Measurements from ENCODE around the gene TBC1D4.
"Not testable (repeated sequence)": the region's sequence is repeated elsewhere in the genome, so short reads cannot be mapped to it uniquely, and the experiment has no call there.

Gene TBC1D4

DNA sequence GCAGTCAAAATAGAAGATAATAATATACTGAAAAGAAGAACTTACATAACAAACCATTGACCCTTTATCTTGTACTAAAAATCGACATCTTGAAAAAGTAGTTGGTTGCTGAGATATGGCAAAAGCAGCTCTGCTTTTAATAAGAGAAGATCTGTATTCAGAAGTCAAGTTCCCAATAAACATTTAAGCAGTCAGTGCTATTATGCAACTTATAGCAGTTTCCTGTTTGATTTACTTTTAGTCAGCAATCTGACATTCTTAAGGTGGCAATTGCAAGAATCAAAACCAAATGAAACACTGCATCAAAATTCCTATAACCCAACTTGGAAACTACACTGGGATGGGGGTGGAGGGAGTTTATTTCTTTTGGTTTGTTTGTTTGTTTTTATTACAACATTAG is 165.5 kb downstream of the TBC1D4 start:
- H3K4me3 ChIP-seq (ENCODE audit: low read length) = no peak overlapping the region
- TF ChIP-seq, protein P1, sequence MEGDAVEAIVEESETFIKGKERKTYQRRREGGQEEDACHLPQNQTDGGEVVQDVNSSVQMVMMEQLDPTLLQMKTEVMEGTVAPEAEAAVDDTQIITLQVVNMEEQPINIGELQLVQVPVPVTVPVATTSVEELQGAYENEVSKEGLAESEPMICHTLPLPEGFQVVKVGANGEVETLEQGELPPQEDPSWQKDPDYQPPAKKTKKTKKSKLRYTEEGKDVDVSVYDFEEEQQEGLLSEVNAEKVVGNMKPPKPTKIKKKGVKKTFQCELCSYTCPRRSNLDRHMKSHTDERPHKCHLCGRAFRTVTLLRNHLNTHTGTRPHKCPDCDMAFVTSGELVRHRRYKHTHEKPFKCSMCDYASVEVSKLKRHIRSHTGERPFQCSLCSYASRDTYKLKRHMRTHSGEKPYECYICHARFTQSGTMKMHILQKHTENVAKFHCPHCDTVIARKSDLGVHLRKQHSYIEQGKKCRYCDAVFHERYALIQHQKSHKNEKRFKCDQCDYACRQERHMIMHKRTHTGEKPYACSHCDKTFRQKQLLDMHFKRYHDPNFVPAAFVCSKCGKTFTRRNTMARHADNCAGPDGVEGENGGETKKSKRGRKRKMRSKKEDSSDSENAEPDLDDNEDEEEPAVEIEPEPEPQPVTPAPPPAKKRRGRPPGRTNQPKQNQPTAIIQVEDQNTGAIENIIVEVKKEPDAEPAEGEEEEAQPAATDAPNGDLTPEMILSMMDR (IDR thresholded peaks at IDR 0.05; ENCODE audit: insufficient read depth, low read depth, low read length, missing control alignments) = no peak
- DNase-seq (ENCODE audit: low read depth) = peak; percentile 45

DNA sequence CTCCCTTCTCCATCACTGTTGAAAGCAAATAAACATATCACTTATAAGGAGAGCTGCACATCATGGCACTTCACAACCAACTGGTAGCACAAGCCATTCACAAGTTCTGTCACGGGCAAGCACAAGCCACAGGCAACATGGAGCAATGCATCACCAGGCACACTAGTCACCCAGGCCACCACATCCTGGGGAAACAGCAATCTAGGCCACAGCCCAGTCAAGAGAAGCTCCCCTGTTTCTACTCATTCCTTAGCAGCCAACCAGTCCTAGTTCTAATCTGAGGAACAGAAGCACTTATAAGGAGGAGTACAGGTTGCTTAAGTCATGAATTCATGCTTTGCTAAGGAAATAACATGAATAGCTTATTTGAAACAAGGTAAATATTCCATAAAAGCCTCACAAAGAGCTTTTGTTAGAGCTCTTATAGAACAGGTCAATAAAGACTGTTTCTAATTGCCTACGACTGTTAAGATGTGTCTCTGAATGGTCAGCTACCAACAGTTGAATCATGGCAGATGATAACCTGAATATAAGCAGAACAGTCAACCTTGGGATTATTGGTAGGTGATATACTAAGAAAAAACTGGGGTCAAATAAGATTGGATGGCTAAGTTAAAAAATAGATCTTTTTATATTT is 169.0 kb downstream of the TBC1D4 start:
- TF ChIP-seq, protein P1 (IDR thresholded peaks at IDR 0.05; ENCODE audit: insufficient read depth, low read depth, low read length, missing control alignments) = no peak
- H3K4me3 ChIP-seq (ENCODE audit: low read length) = no peak overlapping the region
- DNase-seq (ENCODE audit: low read depth) = no peak

DNA sequence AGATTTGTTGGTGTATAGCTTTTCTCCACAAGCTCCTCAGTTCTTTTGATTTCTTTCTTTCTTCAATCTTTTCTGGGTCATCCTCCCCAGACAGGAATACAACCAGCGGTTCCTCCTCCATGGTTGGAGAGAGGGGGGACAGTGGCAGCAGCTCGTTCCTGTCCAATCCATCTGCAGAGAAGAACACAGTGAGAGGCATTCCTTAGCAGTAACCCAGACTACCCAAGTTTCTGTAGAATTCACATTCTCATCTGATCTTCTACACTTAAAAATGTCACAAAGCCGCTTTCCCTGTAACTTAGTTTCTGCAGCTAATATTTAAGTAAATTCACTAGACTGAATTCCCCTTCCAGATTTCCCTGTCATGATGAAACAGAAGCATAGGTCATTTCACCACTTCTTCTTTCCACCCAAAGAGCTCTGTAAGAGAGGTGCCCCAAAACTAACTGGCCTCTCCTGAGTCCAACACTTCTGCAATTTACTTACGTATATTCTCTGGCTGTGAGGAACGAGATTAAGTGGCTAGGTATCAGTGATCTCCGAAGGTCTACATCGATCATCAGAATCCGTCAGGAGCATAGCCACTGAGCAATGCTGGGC is 171.9 kb downstream of the TBC1D4 start:
- DNase-seq (ENCODE audit: low read depth) = no peak
- TF ChIP-seq, protein P1 (IDR thresholded peaks at IDR 0.05; ENCODE audit: insufficient read depth, low read depth, low read length, missing control alignments) = no peak
- H3K4me3 ChIP-seq (ENCODE audit: low read length) = no peak overlapping the region

DNA sequence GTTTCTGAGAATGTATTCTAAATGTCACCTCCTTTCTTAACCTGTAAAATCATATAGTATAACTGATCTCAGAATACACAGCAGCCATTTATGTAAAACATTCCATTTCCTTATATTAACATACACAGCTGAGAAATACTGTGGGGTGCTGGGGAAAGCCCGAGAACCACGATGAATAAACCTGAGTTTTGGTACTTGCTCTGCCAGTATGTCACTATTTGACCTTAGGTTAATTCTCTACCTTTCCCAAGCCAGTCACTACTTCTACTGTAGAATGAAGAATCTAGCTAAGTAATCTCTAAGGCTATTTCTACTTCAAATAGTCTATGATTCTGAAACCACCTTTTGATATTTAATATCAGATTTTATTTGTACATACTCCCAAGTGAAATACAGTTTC is 173.7 kb downstream of the TBC1D4 start:
- DNase-seq (ENCODE audit: low read depth) = no peak
- no peak overlapping the region for H3K4me3 ChIP-seq (ENCODE audit: low read length)
- TF ChIP-seq, protein P1 (IDR thresholded peaks at IDR 0.05; ENCODE audit: insufficient read depth, low read depth, low read length, missing control alignments) = no peak

DNA sequence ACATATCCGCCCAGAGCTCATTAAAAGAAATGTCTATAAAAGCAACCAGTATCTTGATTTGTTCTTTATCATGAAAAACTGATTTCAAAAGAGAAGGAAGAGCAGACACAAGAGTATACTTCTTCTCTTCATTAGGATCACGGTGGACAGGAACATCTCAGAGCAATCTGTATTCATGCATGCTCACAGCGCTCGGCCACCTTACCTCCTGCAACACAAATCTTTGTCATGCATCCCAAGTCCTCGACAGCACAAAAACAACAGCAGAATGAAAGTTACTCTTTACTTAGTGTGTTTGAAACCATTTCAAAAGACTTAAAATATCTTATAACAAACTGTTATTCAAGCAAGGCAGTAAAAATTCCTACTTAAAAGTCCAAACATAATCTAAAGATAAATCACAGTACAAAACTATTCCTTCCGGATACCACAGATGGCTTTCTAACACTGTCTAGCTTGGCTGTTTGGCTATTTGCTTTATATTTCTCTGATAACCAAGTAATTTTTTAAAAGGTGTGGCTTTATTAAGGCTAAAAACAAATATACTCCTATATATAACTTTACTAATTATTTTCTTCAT is 174.5 kb downstream of the TBC1D4 start:
- H3K4me3 ChIP-seq (ENCODE audit: low read length) = no peak overlapping the region
- no peak for DNase-seq (ENCODE audit: low read depth)
- TF ChIP-seq, protein P1 (IDR thresholded peaks at IDR 0.05; ENCODE audit: insufficient read depth, low read depth, low read length, missing control alignments) = no peak

DNA sequence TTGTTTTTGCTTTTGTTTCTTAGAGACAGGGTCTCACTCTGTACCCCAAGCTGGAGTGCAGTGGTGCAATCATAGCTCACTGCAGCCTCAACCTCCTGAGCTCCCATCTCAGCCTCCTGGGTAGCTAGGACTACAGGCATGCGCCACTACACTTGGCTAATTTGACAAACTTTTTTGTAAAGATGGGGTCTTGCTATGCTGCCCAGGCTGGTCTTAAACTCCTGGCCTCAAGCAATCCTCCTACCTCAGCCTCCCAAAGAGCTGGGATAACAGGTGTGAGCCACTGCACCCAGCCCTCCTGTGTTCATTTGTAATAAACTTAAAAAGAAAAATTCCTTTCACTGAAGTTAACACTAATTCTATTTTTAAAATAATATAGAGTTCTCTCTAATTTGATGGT is 175.0 kb downstream of the TBC1D4 start:
- H3K4me3 ChIP-seq (ENCODE audit: low read length) = not testable (repeated sequence)

DNA sequence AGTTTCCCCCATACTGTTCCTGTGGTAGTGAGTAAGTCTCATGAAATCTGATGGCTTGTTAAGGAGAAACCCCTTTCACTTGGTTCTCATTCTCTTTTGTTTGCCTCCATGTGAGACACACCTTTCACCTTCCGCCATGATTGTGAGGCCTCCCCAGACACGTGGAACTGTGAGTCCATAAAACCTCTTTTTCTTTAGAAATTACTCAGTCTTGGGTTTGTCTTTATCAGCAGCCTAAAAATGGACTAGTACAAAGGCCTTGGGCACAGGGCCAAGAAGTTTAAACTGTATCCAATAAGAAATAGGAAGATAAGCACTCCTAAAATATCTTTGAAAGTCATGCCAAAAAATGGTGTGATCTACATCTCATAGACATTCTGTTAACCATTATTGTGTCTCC is 176.9 kb downstream of the TBC1D4 start:
- DNase-seq (ENCODE audit: low read depth) = no peak
- TF ChIP-seq, protein P1 (IDR thresholded peaks at IDR 0.05; ENCODE audit: insufficient read depth, low read depth, low read length, missing control alignments) = no peak
- no peak overlapping the region for H3K4me3 ChIP-seq (ENCODE audit: low read length)

More for the DNA sequence above, 175.0 kb downstream of the TBC1D4 start:
- DNase-seq (ENCODE audit: low read depth) = not testable (repeated sequence)
